ENCODE results near the gene PLXNC1.
A peak's percentile ranks its signal among the peaks of the same experiment; 100 is the strongest.

PLXNC1 gene

DNA sequence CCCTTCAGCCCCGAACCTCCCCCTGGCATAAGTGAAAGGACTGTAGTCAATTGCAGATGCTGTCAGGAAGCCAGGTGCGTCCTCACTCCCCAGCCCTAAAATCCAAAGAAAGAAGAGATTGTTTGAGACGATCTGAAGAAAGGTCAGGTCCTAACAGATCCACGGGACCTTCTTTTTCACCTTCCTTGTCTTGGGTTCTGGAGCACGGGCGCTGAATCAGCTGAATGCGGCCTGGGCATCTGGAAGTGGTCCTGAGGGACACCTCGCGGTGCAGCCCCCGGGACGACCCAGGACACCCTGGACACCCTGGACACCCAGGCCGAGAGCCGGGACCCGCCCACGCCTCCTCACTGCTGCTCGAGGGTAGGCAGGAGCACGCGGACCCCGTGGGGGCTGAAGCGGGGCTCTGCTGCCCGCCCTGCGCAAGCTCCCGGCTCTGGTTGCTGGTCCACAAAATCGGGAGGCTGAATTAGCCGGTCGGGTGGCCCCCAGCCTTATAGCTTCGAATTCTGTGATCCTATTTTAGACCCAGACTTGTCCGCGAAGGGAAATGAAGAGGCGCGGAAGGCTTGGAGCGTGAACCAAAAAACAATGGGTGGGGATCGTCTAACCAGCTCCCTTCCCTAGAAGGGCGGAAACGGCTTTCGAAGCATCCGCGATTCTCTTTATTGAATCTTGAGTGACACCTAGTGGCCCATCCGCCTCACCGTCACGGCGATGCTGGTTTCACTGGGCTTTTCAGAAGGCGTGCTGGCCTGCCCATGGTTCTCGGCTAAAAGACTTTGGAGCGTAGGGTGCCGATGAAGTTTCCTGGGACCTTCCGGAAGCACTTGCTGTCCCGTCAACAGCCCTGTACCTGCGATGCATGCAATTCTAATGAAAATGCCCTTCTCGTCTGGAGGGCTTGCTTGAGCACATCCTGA, 46.4 kb upstream of the PLXNC1 start:
- Histone ChIP-seq H3K4me2 (ENCODE audit: low read depth, low read length, poor library complexity, severe bottlenecking) (peak overlapping the region; percentile 92), H3K9ac (ENCODE audit: low read depth, low read length, poor library complexity, severe bottlenecking) (peak overlapping the region; percentile 51), H2AFZ (ENCODE audit: low read length) (peak overlapping the region; percentile 95), H3K36me3 (ENCODE audit: insufficient read depth, low read length) (no peaks in the 10 kb centered on the region), H3K9me3 (ENCODE audit: insufficient read depth, low read depth, low read length) (no peaks in the 10 kb centered on the region), H4K20me1 (ENCODE audit: insufficient read depth, low read length, poor library complexity, severe bottlenecking) (no peaks in the 10 kb centered on the region), H3K4me1 (ENCODE audit: insufficient read depth, low read length, poor library complexity, severe bottlenecking) (peaks cover 27% of the 10 kb centered on the region), H3K9me2 (replicated peaks; ENCODE audit: low read depth, low read length) (no peaks in the 10 kb centered on the region), H3K27me3 (ENCODE audit: insufficient read depth, low read length, poor library complexity, severe bottlenecking) (no peaks in the 10 kb centered on the region), H3F3A (ENCODE audit: low read depth) (0 out of 2 replicates have a peak, but pooled peaks cover 3% of the 10 kb centered on the region), H3K79me2 (ENCODE audit: insufficient read depth, low read length) (no peaks in the 10 kb centered on the region), H3K4me3 (ENCODE audit: low read length, poor library complexity, severe bottlenecking) (peak overlapping the region; percentile 76)
- TF ChIP-seq EZH2phosphoT487 (IDR thresholded peaks at IDR 0.05; ENCODE audit: borderline replicate concordance): no peak
- TF ChIP-seq, protein P1, sequence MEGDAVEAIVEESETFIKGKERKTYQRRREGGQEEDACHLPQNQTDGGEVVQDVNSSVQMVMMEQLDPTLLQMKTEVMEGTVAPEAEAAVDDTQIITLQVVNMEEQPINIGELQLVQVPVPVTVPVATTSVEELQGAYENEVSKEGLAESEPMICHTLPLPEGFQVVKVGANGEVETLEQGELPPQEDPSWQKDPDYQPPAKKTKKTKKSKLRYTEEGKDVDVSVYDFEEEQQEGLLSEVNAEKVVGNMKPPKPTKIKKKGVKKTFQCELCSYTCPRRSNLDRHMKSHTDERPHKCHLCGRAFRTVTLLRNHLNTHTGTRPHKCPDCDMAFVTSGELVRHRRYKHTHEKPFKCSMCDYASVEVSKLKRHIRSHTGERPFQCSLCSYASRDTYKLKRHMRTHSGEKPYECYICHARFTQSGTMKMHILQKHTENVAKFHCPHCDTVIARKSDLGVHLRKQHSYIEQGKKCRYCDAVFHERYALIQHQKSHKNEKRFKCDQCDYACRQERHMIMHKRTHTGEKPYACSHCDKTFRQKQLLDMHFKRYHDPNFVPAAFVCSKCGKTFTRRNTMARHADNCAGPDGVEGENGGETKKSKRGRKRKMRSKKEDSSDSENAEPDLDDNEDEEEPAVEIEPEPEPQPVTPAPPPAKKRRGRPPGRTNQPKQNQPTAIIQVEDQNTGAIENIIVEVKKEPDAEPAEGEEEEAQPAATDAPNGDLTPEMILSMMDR (conservative IDR thresholded peaks at IDR 0.05; ENCODE audit: low read length): peak; percentile 79

DNA sequence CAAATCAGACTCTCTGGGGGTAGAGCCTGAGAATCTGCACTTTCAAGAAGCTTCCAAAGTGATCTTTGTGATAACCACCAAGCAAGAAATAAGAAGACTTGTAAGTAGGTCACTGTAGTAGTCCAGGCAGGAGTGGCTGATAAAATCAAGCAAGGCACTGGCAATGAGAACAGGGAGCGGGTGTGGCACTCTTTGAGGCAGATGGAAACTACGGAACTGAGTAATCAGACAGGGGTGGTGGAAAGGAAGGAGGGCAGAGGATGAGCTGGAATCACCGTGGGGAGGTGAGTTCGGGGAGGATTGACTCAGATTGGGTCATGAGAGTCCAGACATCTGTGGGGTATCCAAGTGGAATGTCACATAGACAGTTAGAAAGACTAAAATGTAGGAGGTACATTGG, 44.4 kb upstream of the PLXNC1 start:
- no peaks in the 10 kb centered on the region for H3K27me3 ChIP-seq (ENCODE audit: insufficient read depth, low read length, poor library complexity, severe bottlenecking)
- no peaks in the 10 kb centered on the region for H3K9me2 ChIP-seq (replicated peaks; ENCODE audit: low read depth, low read length)
- H3K79me2 ChIP-seq (ENCODE audit: insufficient read depth, low read length): no peaks in the 10 kb centered on the region
- no peaks in the 10 kb centered on the region for H4K20me1 ChIP-seq (ENCODE audit: insufficient read depth, low read length, poor library complexity, severe bottlenecking)
- H3K4me3 ChIP-seq (ENCODE audit: low read length, poor library complexity, severe bottlenecking): no peak overlapping the region
- no peaks in the 10 kb centered on the region for H3K9me3 ChIP-seq (ENCODE audit: insufficient read depth, low read depth, low read length)
- no peaks in the 10 kb centered on the region for H3K36me3 ChIP-seq (ENCODE audit: insufficient read depth, low read length)
- H3K4me1 ChIP-seq (ENCODE audit: insufficient read depth, low read length, poor library complexity, severe bottlenecking): peaks cover 26% of the 10 kb centered on the region
- no peak overlapping the region for H3K4me2 ChIP-seq (ENCODE audit: low read depth, low read length, poor library complexity, severe bottlenecking)
- no peak overlapping the region for H2AFZ ChIP-seq (ENCODE audit: low read length)
- TF ChIP-seq EZH2phosphoT487 (IDR thresholded peaks at IDR 0.05; ENCODE audit: borderline replicate concordance): no peak
- TF ChIP-seq, protein P1 (conservative IDR thresholded peaks at IDR 0.05; ENCODE audit: low read length): no peak
- 0 out of 2 replicates have a peak, but pooled peaks cover 3% of the 10 kb centered on the region for H3F3A ChIP-seq (ENCODE audit: low read depth)
- no peak overlapping the region for H3K9ac ChIP-seq (ENCODE audit: low read depth, low read length, poor library complexity, severe bottlenecking)

DNA sequence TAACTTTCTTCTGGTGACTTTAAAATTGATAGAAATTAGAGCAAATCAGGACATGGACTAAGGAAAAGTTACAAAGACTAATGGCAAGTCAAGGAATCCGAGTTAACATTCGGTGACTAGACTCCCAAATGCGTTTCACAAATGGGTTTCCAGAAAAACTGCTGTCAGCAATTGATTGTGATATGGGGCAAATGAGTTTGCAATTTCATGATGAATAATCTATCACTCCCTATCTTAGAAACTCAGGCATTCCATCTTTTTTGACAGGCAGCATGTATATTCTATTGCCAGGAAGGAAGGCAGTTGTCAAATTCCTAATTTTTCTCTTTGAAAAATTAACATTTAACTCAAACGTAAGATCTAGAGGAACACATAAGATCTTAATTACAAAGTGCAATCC, 40.5 kb upstream of the PLXNC1 start:
- Histone ChIP-seq H3K4me3 (ENCODE audit: low read length, poor library complexity, severe bottlenecking) (no peak overlapping the region), H3K9me3 (ENCODE audit: insufficient read depth, low read depth, low read length) (no peaks in the 10 kb centered on the region), H2AFZ (ENCODE audit: low read length) (no peak overlapping the region), H3K9me2 (replicated peaks; ENCODE audit: low read depth, low read length) (no peaks in the 10 kb centered on the region), H3K36me3 (ENCODE audit: insufficient read depth, low read length) (no peaks in the 10 kb centered on the region), H4K20me1 (ENCODE audit: insufficient read depth, low read length, poor library complexity, severe bottlenecking) (no peaks in the 10 kb centered on the region), H3K27me3 (ENCODE audit: insufficient read depth, low read length, poor library complexity, severe bottlenecking) (no peaks in the 10 kb centered on the region), H3K9ac (ENCODE audit: low read depth, low read length, poor library complexity, severe bottlenecking) (no peak overlapping the region), H3F3A (ENCODE audit: low read depth) (no peaks in the 10 kb centered on the region), H3K4me2 (ENCODE audit: low read depth, low read length, poor library complexity, severe bottlenecking) (no peak overlapping the region), H3K79me2 (ENCODE audit: insufficient read depth, low read length) (no peaks in the 10 kb centered on the region), H3K4me1 (ENCODE audit: insufficient read depth, low read length, poor library complexity, severe bottlenecking) (no peaks in the 10 kb centered on the region)
- no peak for TF ChIP-seq EZH2phosphoT487 (IDR thresholded peaks at IDR 0.05; ENCODE audit: borderline replicate concordance)
- TF ChIP-seq, protein P1 (conservative IDR thresholded peaks at IDR 0.05; ENCODE audit: low read length): no peak

Measured in Loucy (cell line).